ENCODE data around the gene CFAP99. TPM values are rescaled to one million over a fixed set of nuclear protein-coding genes. Genes with fewer than 3 reads are reported as not detected.

Gene CFAP99
- total RNA-seq, 1 donor from 2014 or later, result not detected

DNA sequence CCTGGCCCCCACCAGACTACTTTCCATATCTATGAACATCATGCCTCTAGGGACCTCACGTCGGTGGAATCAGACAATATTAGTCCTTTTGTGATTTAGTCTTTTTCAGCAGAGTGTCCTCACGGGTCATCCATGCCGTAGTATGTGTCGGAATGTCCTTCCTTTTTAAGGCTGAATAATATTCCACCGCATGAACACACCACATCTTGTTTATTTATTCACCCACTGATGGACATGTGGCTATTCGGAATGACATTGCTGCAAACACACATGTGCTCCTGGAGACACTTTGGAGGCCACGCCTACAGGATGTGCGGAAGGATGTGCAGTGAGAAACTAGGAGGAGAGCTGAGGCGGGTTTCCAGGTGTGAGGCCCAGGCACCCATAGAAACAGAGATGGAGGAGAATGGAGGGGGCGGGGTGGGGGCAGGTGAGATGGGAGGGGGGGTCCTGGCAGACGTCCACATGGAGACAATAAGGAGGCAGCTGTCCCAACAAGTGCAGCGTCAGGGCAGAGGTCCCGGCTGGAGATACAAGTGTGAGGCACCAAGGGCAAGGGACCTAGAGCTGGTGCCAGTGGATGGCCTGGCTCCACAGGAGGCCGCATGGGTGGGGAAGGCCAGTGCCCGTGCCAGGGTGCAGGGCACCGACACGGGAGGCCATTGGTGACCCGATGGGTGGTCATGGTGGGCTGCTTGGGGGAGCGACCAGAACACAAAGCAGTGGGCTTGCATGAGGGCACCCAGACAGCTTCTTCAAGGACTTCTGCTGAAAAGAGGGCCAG is 21.0 kb upstream of the CFAP99 start:
- Mint-ChIP-seq H3K9me3 (ENCODE audit: low read depth) (no peaks in the 10 kb centered on the region), H3K27me3 (peaks cover 15% of the 10 kb centered on the region), H3K27ac (no peak overlapping the region), H3K4me1 (ENCODE audit: low read depth) (peaks cover 24% of the 10 kb centered on the region), H3K36me3 (ENCODE audit: insufficient read depth) (no peaks in the 10 kb centered on the region), H3K4me3 (ENCODE audit: low read depth) (no peak overlapping the region)
- DNase-seq (ENCODE audit: low spot score, unreplicated experiment), result no peak
- TF ChIP-seq, protein P1, sequence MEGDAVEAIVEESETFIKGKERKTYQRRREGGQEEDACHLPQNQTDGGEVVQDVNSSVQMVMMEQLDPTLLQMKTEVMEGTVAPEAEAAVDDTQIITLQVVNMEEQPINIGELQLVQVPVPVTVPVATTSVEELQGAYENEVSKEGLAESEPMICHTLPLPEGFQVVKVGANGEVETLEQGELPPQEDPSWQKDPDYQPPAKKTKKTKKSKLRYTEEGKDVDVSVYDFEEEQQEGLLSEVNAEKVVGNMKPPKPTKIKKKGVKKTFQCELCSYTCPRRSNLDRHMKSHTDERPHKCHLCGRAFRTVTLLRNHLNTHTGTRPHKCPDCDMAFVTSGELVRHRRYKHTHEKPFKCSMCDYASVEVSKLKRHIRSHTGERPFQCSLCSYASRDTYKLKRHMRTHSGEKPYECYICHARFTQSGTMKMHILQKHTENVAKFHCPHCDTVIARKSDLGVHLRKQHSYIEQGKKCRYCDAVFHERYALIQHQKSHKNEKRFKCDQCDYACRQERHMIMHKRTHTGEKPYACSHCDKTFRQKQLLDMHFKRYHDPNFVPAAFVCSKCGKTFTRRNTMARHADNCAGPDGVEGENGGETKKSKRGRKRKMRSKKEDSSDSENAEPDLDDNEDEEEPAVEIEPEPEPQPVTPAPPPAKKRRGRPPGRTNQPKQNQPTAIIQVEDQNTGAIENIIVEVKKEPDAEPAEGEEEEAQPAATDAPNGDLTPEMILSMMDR (IDR thresholded peaks at IDR 0.05; ENCODE audit: unreplicated experiment), result no peak

DNA sequence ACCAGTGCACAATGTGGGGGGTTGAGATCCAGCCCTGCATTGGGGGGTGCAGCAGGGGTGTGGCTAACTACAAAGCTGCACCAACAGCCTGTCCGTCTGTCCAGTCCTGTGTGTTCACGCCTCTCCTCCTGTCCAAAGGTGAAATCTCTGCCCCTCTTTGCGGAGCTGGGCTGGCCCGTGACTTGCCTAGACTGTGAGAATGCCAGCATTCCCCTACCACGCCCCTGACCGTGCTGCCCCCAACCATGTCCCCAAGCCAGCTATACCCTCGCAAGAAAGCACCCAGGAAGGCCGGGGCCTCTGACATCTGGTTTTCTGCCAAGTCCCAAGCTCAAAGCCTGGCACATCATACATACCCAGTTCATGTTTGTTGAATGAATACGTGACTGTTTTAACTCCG is 19.5 kb upstream of the CFAP99 start:
- no peak for DNase-seq (ENCODE audit: low spot score, unreplicated experiment)
- Mint-ChIP-seq H3K36me3 (ENCODE audit: insufficient read depth) (no peaks in the 10 kb centered on the region), H3K9me3 (ENCODE audit: low read depth) (no peaks in the 10 kb centered on the region), H3K4me3 (ENCODE audit: low read depth) (no peak overlapping the region), H3K27ac (no peak overlapping the region), H3K4me1 (ENCODE audit: low read depth) (peaks cover 11% of the 10 kb centered on the region), H3K27me3 (peaks cover 16% of the 10 kb centered on the region)
- TF ChIP-seq, protein P1 (IDR thresholded peaks at IDR 0.05; ENCODE audit: unreplicated experiment), result no peak

GRCh38 chr4:2399631-2400190 is 19.0 kb upstream of the CFAP99 start:
- peaks cover 18% of the 10 kb centered on the region for H3K27me3 Mint-ChIP-seq
- no peaks in the 10 kb centered on the region for H3K9me3 Mint-ChIP-seq (ENCODE audit: low read depth)
- H3K4me3 Mint-ChIP-seq (ENCODE audit: low read depth), result no peak overlapping the region
- TF ChIP-seq, protein P1 (IDR thresholded peaks at IDR 0.05; ENCODE audit: unreplicated experiment), result no peak
- peaks cover 11% of the 10 kb centered on the region for H3K4me1 Mint-ChIP-seq (ENCODE audit: low read depth)
- no peaks in the 10 kb centered on the region for H3K36me3 Mint-ChIP-seq (ENCODE audit: insufficient read depth)
- DNase-seq (ENCODE audit: low spot score, unreplicated experiment), result no peak
- no peak overlapping the region for H3K27ac Mint-ChIP-seq

DNA sequence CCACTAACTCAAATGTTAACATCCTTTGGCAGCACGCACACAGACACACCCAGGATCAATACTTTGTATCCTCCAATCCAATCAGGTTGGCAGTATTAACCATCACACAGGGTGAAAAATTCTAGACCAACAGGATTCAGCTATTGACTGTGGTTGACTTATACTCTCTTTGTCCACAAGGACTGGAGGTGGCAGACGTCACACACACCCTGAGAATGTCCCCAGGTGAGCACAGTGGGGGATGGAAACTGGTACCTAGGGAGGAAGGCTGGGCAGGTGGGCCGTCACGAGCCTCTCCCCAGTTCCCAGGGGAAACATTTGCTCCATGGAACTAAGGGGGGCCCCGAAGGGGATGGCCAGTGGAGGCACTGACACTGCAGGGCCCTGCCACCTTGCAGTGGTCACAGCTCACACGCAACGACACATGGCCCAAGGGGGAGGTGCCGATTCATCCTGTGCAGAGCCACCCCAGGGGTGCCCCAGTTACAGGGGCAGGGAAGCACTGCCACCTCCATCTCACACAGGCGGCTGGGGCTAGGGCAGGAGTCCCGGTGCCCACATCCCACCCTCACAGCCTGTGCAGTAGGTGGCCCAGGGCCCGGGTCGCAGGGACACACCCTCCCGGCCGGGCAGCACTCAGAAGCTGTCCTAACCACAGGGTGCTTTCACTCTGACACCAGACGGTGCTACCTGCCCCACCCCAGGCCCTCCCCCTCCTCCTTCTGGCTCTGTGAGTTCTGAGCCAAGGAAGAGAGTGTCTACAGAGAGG is 17.7 kb upstream of the CFAP99 start:
- TF ChIP-seq, protein P1 (IDR thresholded peaks at IDR 0.05; ENCODE audit: unreplicated experiment), result no peak
- H3K9me3 Mint-ChIP-seq (ENCODE audit: low read depth), result no peaks in the 10 kb centered on the region
- no peak overlapping the region for H3K4me3 Mint-ChIP-seq (ENCODE audit: low read depth)
- no peak for DNase-seq (ENCODE audit: low spot score, unreplicated experiment)
- H3K36me3 Mint-ChIP-seq (ENCODE audit: insufficient read depth), result no peaks in the 10 kb centered on the region
- H3K27me3 Mint-ChIP-seq, result peaks cover 16% of the 10 kb centered on the region
- H3K4me1 Mint-ChIP-seq (ENCODE audit: low read depth), result peaks cover 11% of the 10 kb centered on the region
- H3K27ac Mint-ChIP-seq, result peak overlapping the region; percentile 22

- TF ChIP-seq, protein P1 (IDR thresholded peaks at IDR 0.05; ENCODE audit: unreplicated experiment), result no peak
- Mint-ChIP-seq H3K4me3 (ENCODE audit: low read depth) (peak overlapping the region; percentile 56), H3K27ac (no peak overlapping the region), H3K27me3 (peaks cover 18% of the 10 kb centered on the region), H3K4me1 (ENCODE audit: low read depth) (peaks cover 11% of the 10 kb centered on the region), H3K9me3 (ENCODE audit: low read depth) (no peaks in the 10 kb centered on the region), H3K36me3 (ENCODE audit: insufficient read depth) (no peaks in the 10 kb centered on the region)
- DNase-seq (ENCODE audit: low spot score, unreplicated experiment), result no peak
Measured at GRCh38 chr4:2401610-2401983, 17.2 kb upstream of the CFAP99 start.

Data from progenitor cell of endocrine pancreas (in vitro differentiated cells).